Tibial nerve (tissue), 3 donors: Measurements from ENCODE around the gene CREB3L1.

Source experiments
- POLR2A ChIP-seq, 2 donors: fragments of 450-650 bp; IDR thresholded peaks; one replicate each; pipeline ENCODE4 v1.6.1; 2017; ENCODE audit warnings: antibody characterized with exemption in 2 of 2, mild to moderate bottlenecking in 2 of 2, moderate library complexity in 2 of 2
- TF ChIP-seq, protein P1 (sequence below), 5 experiments: fragments of 200-600 bp in 3 of 5; fragments of 450-650 bp in 2 of 5; sonication (generic) in 3 of 5; IDR thresholded peaks; one replicate each; pipeline ENCODE4 v1.5.1; 2016 to 2019; ENCODE audit warnings: antibody characterized with exemption in 5 of 5, mild to moderate bottlenecking in 3 of 5, moderate library complexity in 2 of 5

DNA sequence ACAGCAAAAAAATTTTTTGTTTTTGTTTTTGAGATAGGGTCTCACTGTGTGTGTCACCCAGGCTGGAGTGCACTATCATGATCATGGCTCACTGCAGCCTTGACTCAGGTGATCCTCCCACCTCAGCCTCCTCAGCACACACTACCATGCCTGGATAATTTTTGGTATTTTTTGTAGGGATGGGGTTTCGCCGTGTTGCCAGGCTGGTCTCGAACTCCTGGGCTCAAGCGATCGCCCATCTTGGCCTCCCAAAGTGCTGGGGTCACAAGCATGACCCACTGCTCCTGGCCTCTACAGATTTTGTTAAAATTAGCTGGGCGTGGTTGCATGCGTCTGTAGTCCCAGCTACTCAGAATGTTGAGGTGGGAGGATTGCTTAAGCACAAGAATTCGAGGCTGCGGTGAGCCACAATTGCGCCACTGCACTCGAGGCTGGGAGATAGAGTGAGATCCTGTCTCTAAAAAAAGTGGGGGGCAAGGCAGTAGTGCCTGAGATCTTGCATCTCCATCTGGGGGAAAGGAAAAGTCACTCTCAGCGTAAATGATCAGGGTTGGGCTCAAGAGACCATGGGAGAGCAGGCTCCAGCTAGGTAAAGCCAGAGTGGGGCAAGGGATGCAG, 59.2 kb downstream of the CREB3L1 start:
- TF ChIP-seq, protein P1, sequence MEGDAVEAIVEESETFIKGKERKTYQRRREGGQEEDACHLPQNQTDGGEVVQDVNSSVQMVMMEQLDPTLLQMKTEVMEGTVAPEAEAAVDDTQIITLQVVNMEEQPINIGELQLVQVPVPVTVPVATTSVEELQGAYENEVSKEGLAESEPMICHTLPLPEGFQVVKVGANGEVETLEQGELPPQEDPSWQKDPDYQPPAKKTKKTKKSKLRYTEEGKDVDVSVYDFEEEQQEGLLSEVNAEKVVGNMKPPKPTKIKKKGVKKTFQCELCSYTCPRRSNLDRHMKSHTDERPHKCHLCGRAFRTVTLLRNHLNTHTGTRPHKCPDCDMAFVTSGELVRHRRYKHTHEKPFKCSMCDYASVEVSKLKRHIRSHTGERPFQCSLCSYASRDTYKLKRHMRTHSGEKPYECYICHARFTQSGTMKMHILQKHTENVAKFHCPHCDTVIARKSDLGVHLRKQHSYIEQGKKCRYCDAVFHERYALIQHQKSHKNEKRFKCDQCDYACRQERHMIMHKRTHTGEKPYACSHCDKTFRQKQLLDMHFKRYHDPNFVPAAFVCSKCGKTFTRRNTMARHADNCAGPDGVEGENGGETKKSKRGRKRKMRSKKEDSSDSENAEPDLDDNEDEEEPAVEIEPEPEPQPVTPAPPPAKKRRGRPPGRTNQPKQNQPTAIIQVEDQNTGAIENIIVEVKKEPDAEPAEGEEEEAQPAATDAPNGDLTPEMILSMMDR (IDR thresholded peaks at IDR 0.05) = no peak
- no peak for TF ChIP-seq POLR2A (IDR thresholded peaks at IDR 0.05)
